Suprapubic skin (tissue), 4 donors: ENCODE measurements around the gene PABPN1L.

Experiments
- CTCF ChIP-seq, 2 donors: fragments of 200-600 bp in 1 of 2; fragments of 450-650 bp in 1 of 2; sonication (generic) in 1 of 2; IDR thresholded peaks; one replicate each; pipeline ENCODE4 v1.5.1; 2016 to 2019; ENCODE audit warnings: antibody characterized with exemption in 2 of 2, mild to moderate bottlenecking in 1 of 2, moderate library complexity in 1 of 2
- POLR2A ChIP-seq, 2 donors: fragments of 450-650 bp; IDR thresholded peaks; one replicate each; pipeline ENCODE4 v1.6.1; 2017; ENCODE audit warnings: antibody characterized with exemption in 2 of 2, mild to moderate bottlenecking in 2 of 2, moderate library complexity in 2 of 2
- POLR2AphosphoS5 ChIP-seq, 3 donors: sonication (generic); formaldehyde crosslinking; IDR thresholded peaks; one replicate each; pipeline ENCODE4 v1.6.1; 2017; ENCODE audit warnings: antibody characterized with exemption in 3 of 3

GRCh38 chr16:88900662-88901052, 34.2 kb upstream of the PABPN1L start:
- TF ChIP-seq CTCF (IDR thresholded peaks at IDR 0.05) (no peak), POLR2A (IDR thresholded peaks at IDR 0.05) (no peak), POLR2AphosphoS5 (IDR thresholded peaks at IDR 0.05) (no peak)
